Measurements from ENCODE around the gene RAD51B. TPM values are rescaled to one million over a fixed set of nuclear protein-coding genes. Genes with fewer than 3 reads are reported as not detected.
A peak's percentile ranks its signal among the peaks of the same experiment; 100 is the strongest.

Gene RAD51B
- total and polyA plus RNA-seq, 9 of the 15 experiments (the other 6 are each of a cell fraction or from before 2014, with no cell fraction given): 8.5 to 17.3 (median 11.3) TPM

GRCh38 chr14:67819563-67820421 lies at the start of gene RAD51B (continued):
- 0 out of 2 replicates have a peak, but pooled peaks have one; percentile 35 for TF ChIP-seq ZBTB40 (IDR thresholded peaks at IDR 0.05)
- TF ChIP-seq ZBTB40 (CRISPR knock-in tag; IDR thresholded peaks at IDR 0.05): no peak
- TF ChIP-seq ZNF655 (CRISPR knock-in tag; IDR thresholded peaks at IDR 0.05): no peak
- TF ChIP-seq SP2 (IDR thresholded peaks at IDR 0.05; ENCODE audit: extremely low read depth, low read depth, low read length, poor library complexity, severe bottlenecking): no peak
- TF ChIP-seq POLR3A (IDR thresholded peaks at IDR 0.05; ENCODE audit: borderline replicate concordance, extremely low read depth, insufficient read depth, insufficient read length): no peak
- no peak for TF ChIP-seq ZNF696 (CRISPR knock-in tag; conservative IDR thresholded peaks at IDR 0.05)
- TF ChIP-seq ARID2 (IDR thresholded peaks at IDR 0.05): no peak
- TF ChIP-seq ZMIZ1 (IDR thresholded peaks at IDR 0.05; ENCODE audit: low read depth in 2 of 2, low read length in 2 of 2): no peak
- peak; percentile 80 for TF ChIP-seq KLF13 (tag; IDR thresholded peaks at IDR 0.05; ENCODE audit: borderline replicate concordance, low read depth)
- TF ChIP-seq RBM39 (optimal IDR thresholded peaks at IDR 0.05; ENCODE audit: low read depth, low read length): no peak

Measured in K562 (cell line).